Measurements from ENCODE around the gene SERPINA1.

DNA sequence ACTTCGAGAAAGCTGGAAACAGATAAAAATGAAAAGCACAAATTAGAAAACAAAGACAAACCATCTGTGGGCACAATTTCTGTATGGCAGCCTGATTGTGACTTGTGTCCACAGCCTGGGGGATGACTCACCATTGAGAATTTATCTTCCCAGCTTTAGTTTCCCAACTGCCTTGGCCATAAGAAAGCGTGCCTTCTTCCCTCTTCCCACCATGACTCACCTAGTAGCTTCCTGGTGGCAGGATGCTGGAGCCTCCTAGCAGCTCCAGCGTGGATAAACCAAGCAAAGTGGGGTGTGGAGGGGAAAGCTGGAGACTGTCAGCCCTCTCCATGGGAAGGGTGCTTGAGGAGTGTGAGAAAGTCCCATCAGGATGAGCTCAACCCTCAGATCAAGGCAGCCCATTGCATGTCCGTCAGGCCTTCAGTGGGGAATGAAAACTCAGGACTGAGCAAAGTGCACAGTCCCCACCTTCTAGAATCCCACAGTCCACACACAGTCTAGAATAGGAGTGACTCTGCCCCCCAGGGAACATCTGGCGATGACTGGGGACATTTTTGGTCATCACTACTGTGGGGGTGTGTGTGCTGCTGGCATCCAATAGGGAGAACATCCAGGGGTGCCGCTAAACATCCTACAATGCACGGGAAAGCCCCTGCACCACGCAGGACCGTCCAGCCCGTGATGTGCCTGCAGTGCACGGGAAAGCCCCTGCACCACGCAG is 42.9 kb downstream of the SERPINA1 start:
- TF ChIP-seq, protein P1, sequence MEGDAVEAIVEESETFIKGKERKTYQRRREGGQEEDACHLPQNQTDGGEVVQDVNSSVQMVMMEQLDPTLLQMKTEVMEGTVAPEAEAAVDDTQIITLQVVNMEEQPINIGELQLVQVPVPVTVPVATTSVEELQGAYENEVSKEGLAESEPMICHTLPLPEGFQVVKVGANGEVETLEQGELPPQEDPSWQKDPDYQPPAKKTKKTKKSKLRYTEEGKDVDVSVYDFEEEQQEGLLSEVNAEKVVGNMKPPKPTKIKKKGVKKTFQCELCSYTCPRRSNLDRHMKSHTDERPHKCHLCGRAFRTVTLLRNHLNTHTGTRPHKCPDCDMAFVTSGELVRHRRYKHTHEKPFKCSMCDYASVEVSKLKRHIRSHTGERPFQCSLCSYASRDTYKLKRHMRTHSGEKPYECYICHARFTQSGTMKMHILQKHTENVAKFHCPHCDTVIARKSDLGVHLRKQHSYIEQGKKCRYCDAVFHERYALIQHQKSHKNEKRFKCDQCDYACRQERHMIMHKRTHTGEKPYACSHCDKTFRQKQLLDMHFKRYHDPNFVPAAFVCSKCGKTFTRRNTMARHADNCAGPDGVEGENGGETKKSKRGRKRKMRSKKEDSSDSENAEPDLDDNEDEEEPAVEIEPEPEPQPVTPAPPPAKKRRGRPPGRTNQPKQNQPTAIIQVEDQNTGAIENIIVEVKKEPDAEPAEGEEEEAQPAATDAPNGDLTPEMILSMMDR (IDR thresholded peaks at IDR 0.05 in 2 of 3, conservative IDR thresholded peaks at IDR 0.05 in 1 of 3; ENCODE audit: borderline replicate concordance in 1 of 3, insufficient read depth in 1 of 3, low read depth in 2 of 3, low read length in 2 of 3), result no peak
- TF ChIP-seq EZH2 (IDR thresholded peaks at IDR 0.05) (no peak), POLR2A (IDR thresholded peaks at IDR 0.05; ENCODE audit: borderline replicate concordance, extremely low read depth, insufficient read depth, insufficient read length) (no peak), RAD21 (IDR thresholded peaks at IDR 0.05; ENCODE audit: low read depth) (no peak), EGR1 (IDR thresholded peaks at IDR 0.05; ENCODE audit: low read depth) (no peak), ZNF274 (IDR thresholded peaks at IDR 0.05; ENCODE audit: low read depth, low read length) (no peak), CEBPB (IDR thresholded peaks at IDR 0.05; ENCODE audit: low read depth) (peak; percentile 89)
- TF ChIP-seq, protein P2, sequence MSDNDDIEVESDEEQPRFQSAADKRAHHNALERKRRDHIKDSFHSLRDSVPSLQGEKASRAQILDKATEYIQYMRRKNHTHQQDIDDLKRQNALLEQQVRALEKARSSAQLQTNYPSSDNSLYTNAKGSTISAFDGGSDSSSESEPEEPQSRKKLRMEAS (IDR thresholded peaks at IDR 0.05), result peak; percentile 79
- TF ChIP-seq, protein P3, sequence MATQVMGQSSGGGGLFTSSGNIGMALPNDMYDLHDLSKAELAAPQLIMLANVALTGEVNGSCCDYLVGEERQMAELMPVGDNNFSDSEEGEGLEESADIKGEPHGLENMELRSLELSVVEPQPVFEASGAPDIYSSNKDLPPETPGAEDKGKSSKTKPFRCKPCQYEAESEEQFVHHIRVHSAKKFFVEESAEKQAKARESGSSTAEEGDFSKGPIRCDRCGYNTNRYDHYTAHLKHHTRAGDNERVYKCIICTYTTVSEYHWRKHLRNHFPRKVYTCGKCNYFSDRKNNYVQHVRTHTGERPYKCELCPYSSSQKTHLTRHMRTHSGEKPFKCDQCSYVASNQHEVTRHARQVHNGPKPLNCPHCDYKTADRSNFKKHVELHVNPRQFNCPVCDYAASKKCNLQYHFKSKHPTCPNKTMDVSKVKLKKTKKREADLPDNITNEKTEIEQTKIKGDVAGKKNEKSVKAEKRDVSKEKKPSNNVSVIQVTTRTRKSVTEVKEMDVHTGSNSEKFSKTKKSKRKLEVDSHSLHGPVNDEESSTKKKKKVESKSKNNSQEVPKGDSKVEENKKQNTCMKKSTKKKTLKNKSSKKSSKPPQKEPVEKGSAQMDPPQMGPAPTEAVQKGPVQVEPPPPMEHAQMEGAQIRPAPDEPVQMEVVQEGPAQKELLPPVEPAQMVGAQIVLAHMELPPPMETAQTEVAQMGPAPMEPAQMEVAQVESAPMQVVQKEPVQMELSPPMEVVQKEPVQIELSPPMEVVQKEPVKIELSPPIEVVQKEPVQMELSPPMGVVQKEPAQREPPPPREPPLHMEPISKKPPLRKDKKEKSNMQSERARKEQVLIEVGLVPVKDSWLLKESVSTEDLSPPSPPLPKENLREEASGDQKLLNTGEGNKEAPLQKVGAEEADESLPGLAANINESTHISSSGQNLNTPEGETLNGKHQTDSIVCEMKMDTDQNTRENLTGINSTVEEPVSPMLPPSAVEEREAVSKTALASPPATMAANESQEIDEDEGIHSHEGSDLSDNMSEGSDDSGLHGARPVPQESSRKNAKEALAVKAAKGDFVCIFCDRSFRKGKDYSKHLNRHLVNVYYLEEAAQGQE (IDR thresholded peaks at IDR 0.05; ENCODE audit: low read depth), result no peak
- TF ChIP-seq, protein P4, sequence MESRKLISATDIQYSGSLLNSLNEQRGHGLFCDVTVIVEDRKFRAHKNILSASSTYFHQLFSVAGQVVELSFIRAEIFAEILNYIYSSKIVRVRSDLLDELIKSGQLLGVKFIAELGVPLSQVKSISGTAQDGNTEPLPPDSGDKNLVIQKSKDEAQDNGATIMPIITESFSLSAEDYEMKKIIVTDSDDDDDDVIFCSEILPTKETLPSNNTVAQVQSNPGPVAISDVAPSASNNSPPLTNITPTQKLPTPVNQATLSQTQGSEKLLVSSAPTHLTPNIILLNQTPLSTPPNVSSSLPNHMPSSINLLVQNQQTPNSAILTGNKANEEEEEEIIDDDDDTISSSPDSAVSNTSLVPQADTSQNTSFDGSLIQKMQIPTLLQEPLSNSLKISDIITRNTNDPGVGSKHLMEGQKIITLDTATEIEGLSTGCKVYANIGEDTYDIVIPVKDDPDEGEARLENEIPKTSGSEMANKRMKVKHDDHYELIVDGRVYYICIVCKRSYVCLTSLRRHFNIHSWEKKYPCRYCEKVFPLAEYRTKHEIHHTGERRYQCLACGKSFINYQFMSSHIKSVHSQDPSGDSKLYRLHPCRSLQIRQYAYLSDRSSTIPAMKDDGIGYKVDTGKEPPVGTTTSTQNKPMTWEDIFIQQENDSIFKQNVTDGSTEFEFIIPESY (IDR thresholded peaks at IDR 0.05; ENCODE audit: extremely low read depth, insufficient replicate concordance, low read length), result no peak

All from HCT116 (cell line).